Caco-2 (cell line): Measurements from ENCODE around the gene PLAC8. TPM values are rescaled to one million over a fixed set of nuclear protein-coding genes. Genes with fewer than 3 reads are reported as not detected.

Source experiments
- BruUV-seq: library from RNA; stranded (reverse); fragments of 400-500 nt; replicated peaks from 2 replicates; lab custom pipeline; 2021; lab: Mats Ljungman, UMichigan
- CTCF ChIA-PET: fragments of 300-600 bp; sonication (Branson Sonifier 250); formaldehyde crosslinking; loops from one replicate; lab custom pipeline; 2022; ENCODE audit warnings: antibody characterized with exemption; lab: Charles Lee
- POLR2A ChIA-PET: fragments of 300-600 bp; sonication (Branson Sonifier 250); formaldehyde crosslinking; loops from one replicate; lab custom pipeline; 2022; ENCODE audit warnings: antibody characterized with exemption; lab: Charles Lee
- DNase-seq, 2 experiments: peaks; one replicate each; pipeline versions ENCODE4 v3.0.0 to v3.0.0-alpha.2; 2020 to 2022
- H3K27me3 ChIP-seq: replicated peaks from 2 replicates; pipeline ENCODE4 v1.6.0; 2011; ENCODE audit warnings: low read length; ENCODE audit not compliant: control insufficient read depth, insufficient read depth
- H3K36me3 ChIP-seq: 2 replicates; pipeline ENCODE4 v1.5.1; 2011; ENCODE audit warnings: low read length; ENCODE audit not compliant: control insufficient read depth, insufficient read depth
- H3K4me1 ChIP-seq: fragments of 250-450 bp; sonication (Bioruptor Pico); 2 replicates; pipeline ENCODE4 v1.5.1; 2020; ENCODE audit warnings: mild to moderate bottlenecking
- H3K4me3 ChIP-seq: 2 replicates; pipeline ENCODE4 v1.5.1; 2011; ENCODE audit warnings: low read depth, mild to moderate bottlenecking, control low read depth, low read length
- H3K9me3 ChIP-seq: fragments of 250-450 bp; sonication (Bioruptor Pico); 2 replicates; pipeline ENCODE4 v1.5.1; 2020; ENCODE audit warnings: mild to moderate bottlenecking, moderate library complexity
- H3K27ac Mint-ChIP-seq: one replicate; pipeline ENCODE4 v1.8.0; 2022; ENCODE audit warnings: mixed read lengths; ENCODE audit not compliant: unreplicated experiment
- H3K27me3 Mint-ChIP-seq: one replicate; pipeline ENCODE4 v1.8.0; 2022; ENCODE audit warnings: mixed read lengths; ENCODE audit not compliant: insufficient read depth, unreplicated experiment
- H3K36me3 Mint-ChIP-seq: one replicate; pipeline ENCODE4 v1.8.0; 2022; ENCODE audit warnings: mild to moderate bottlenecking, mixed read lengths; ENCODE audit not compliant: insufficient read depth, unreplicated experiment
- H3K4me1 Mint-ChIP-seq: one replicate; pipeline ENCODE4 v1.8.0; 2022; ENCODE audit warnings: low read depth, mixed read lengths; ENCODE audit not compliant: unreplicated experiment
- H3K4me3 Mint-ChIP-seq: one replicate; pipeline ENCODE4 v1.8.0; 2022; ENCODE audit warnings: mild to moderate bottlenecking, moderate library complexity, mixed read lengths; ENCODE audit not compliant: unreplicated experiment
- H3K9me3 Mint-ChIP-seq: one replicate; pipeline ENCODE4 v1.8.0; 2022; ENCODE audit warnings: mixed read lengths; ENCODE audit not compliant: unreplicated experiment
- intact Hi-C: fragments of 100-400 bp; cut with micrococcal nuclease; formaldehyde crosslinking; loops from one replicate; pipeline ENCODE4 v1.10.0; 2022; ENCODE audit not compliant: unreplicated experiment
- total RNA-seq: library from RNA; stranded (reverse); gene quantifications from 2 replicates; pipeline ENCODE4 v1.2.3, GENCODE V29; 2022
- TF ChIP-seq, protein P1 (sequence below), 2 experiments: fragments of 200-600 bp in 1 of 2; IDR thresholded peaks; 1 replicate in 1 of 2; 2 replicates in 1 of 2; pipeline versions ENCODE4 v1.5.1 to v1.8.0; 2011 to 2022; ENCODE audit warnings: antibody characterized with exemption in 1 of 2, control low read depth in 1 of 2, inconsistent platforms in 1 of 2, low read depth in 1 of 2, low read length in 1 of 2, mild to moderate bottlenecking in 1 of 2, moderate library complexity in 1 of 2; ENCODE audit not compliant: insufficient read depth in 1 of 2, severe bottlenecking in 1 of 2, unreplicated experiment in 1 of 2

Gene PLAC8
- total RNA-seq, 1 experiment from 2014 or later, result 13.6 TPM

DNA sequence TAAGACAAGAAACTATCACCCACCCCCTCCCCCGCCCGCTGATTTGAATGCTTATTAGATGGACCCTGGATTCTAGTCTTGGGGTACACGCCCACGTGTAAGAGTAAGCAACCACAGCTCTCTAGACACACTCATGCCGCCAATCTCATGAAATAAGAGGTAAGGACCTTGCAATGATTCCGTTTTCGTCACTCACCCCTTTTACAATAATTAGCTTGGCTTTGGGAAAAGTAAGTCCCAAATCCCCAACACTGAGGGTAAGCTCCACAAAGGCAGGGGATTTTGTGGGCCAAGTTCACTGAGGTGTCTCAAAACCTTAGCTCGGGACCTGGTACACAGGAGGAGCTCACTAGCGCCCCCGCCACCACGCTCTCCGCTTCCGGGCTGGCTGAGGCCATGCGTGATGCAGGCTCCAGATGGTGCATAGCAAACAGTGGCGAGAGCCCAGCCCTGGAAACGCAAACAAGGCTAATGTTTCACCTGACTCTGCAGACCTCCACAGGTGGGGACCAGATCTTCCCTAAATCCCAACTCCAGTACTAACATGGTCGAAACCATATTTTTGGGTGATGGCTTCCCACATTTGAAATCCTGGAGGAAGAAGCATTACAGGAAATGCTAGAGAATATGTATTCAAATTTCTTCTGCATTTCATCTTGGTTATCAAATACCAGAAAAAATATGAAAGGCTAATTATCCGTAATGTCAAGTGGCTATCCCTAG lies 4.1 kb downstream of the PLAC8 start:
- Mint-ChIP-seq H3K4me1 (peaks cover 24% of the 10 kb centered on the region), H3K4me3 (peak overlapping the region; percentile 79), H3K9me3 (no peaks in the 10 kb centered on the region), H3K36me3 (no peaks in the 10 kb centered on the region), H3K27me3 (no peaks in the 10 kb centered on the region), H3K27ac (peak overlapping the region; percentile 64)
- Histone ChIP-seq H3K27me3 (no peaks in the 10 kb centered on the region), H3K36me3 (no peaks in the 10 kb centered on the region), H3K4me1 (peaks cover 22% of the 10 kb centered on the region), H3K9me3 (no peaks in the 10 kb centered on the region), H3K4me3 (peak overlapping the region; percentile 51)
- intact Hi-C loops, result loop anchor here (1.0 to 5.0 kb wide), 3 partner anchors 36 to 150 kb away; no protein-coding TSS in a partner anchor
- TSS peak; percentile 64 for BruUV-seq
- POLR2A ChIA-PET, result interaction anchor here (0.6 to 1.0 kb wide), 3 partner anchors 36 to 174 kb away, joined by 4 to 18 read pairs (median 8); partner anchors contain the start of gene COQ2
- CTCF ChIA-PET, result interaction anchor here (0.5 to 1.6 kb wide), 9 partner anchors 9 to 1482 kb away, joined by 3 to 13 read pairs (median 4); partner anchors contain the start of genes COPS4 and COQ2
- TF ChIP-seq, protein P1, sequence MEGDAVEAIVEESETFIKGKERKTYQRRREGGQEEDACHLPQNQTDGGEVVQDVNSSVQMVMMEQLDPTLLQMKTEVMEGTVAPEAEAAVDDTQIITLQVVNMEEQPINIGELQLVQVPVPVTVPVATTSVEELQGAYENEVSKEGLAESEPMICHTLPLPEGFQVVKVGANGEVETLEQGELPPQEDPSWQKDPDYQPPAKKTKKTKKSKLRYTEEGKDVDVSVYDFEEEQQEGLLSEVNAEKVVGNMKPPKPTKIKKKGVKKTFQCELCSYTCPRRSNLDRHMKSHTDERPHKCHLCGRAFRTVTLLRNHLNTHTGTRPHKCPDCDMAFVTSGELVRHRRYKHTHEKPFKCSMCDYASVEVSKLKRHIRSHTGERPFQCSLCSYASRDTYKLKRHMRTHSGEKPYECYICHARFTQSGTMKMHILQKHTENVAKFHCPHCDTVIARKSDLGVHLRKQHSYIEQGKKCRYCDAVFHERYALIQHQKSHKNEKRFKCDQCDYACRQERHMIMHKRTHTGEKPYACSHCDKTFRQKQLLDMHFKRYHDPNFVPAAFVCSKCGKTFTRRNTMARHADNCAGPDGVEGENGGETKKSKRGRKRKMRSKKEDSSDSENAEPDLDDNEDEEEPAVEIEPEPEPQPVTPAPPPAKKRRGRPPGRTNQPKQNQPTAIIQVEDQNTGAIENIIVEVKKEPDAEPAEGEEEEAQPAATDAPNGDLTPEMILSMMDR (IDR thresholded peaks at IDR 0.05; ENCODE audit: insufficient read depth in 1 of 2, low read depth in 1 of 2, low read length in 1 of 2, severe bottlenecking in 1 of 2, unreplicated experiment in 1 of 2), result peak; percentile 52 to 60
- DNase-seq, result peak; percentile 87 to 89

DNA sequence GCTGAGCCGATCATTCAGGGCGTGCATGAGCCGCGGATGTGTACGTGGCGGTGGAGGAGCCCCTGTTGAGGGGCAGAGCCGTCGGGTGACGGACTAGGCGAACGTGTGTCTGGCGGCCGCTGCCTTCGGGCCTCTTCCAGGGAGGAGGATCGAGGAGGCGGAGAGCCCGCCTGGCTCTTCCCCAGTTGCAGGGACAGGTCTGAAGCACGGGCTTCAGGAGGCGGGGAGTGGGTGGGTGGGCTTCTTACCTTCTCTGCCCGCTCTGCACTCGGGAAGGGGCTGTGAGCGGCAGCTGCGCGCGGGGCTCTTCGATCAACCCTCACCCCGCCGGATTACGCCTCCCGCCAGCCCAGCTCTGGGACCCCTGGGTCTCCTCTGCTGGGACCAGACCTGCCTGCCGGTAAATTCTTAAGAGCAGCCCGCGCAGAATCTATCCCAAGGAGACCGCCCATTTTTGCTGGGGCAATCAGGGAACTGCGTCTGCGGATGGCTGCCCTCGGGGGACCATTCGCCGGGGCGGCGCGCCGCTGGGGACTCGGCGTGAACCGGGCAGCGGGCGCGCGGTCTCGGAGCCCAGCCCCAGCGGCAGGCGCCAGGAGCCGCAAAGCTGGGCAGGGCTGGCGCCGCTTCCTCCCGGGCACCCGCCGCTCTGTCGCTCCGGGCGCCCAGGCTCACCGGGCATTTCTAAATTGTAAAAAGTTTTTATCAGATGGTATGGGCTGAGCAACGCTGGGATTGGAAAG lies 4.9 kb downstream of the PLAC8 start:
- H3K4me1 Mint-ChIP-seq, result peaks cover 17% of the 10 kb centered on the region
- ChIA-PET POLR2A (interaction anchor here (0.6 to 1.0 kb wide), 2 partner anchors 70 to 175 kb away, joined by 8 to 18 read pairs; partner anchors contain the start of gene COQ2), CTCF (interaction anchor here (0.5 to 1.6 kb wide), 9 partner anchors 9 to 1483 kb away, joined by 3 to 13 read pairs (median 4); partner anchors contain the start of genes COPS4 and COQ2)
- peaks cover 15% of the 10 kb centered on the region; the same call in 1 of the 2 replicates for H3K4me1 ChIP-seq
- peak overlapping the region; percentile 64 for H3K27ac Mint-ChIP-seq
- TF ChIP-seq, protein P1 (IDR thresholded peaks at IDR 0.05; ENCODE audit: insufficient read depth in 1 of 2, low read depth in 1 of 2, low read length in 1 of 2, severe bottlenecking in 1 of 2, unreplicated experiment in 1 of 2), result no peak
- H3K4me3 Mint-ChIP-seq, result peak overlapping the region; percentile 79
- no peaks in the 10 kb centered on the region for H3K27me3 ChIP-seq
- H3K27me3 Mint-ChIP-seq, result no peaks in the 10 kb centered on the region
- H3K36me3 ChIP-seq, result no peaks in the 10 kb centered on the region
- BruUV-seq, result no TSS peak
- no peaks in the 10 kb centered on the region for H3K9me3 ChIP-seq
- H3K9me3 Mint-ChIP-seq, result no peaks in the 10 kb centered on the region
- intact Hi-C loops, result loop anchor here (1.0 to 5.0 kb wide), 3 partner anchors 35 to 151 kb away; no protein-coding TSS in a partner anchor
- peak overlapping the region; percentile 51 for H3K4me3 ChIP-seq
- H3K36me3 Mint-ChIP-seq, result no peaks in the 10 kb centered on the region
- DNase-seq, result peak; percentile 57 to 61
